Glutamatergic neuron (in vitro differentiated cells): Measurements from ENCODE around the gene ACVRL1. TPM values are rescaled to one million over a fixed set of nuclear protein-coding genes. Genes with fewer than 3 reads are reported as not detected.

ENCODE experiments used
- DNase-seq: peaks from one replicate; pipeline ENCODE4 v3.0.0; 2022
- H3K27ac Mint-ChIP-seq: one replicate; pipeline ENCODE4 v1.8.0; 2020; ENCODE audit warnings: mild to moderate bottlenecking, mixed read lengths, inconsistent platforms; ENCODE audit not compliant: unreplicated experiment
- H3K27me3 Mint-ChIP-seq: one replicate; pipeline ENCODE4 v1.8.0; 2020; ENCODE audit warnings: mild to moderate bottlenecking, moderate library complexity, mixed read lengths, inconsistent platforms; ENCODE audit not compliant: unreplicated experiment
- H3K36me3 Mint-ChIP-seq: one replicate; pipeline ENCODE4 v1.8.0; 2020; ENCODE audit warnings: mild to moderate bottlenecking, mixed read lengths, inconsistent platforms; ENCODE audit not compliant: unreplicated experiment
- H3K4me1 Mint-ChIP-seq: one replicate; pipeline ENCODE4 v1.8.0; 2020; ENCODE audit warnings: mild to moderate bottlenecking, low read depth, mixed read lengths, inconsistent platforms; ENCODE audit not compliant: unreplicated experiment
- H3K4me3 Mint-ChIP-seq: one replicate; pipeline ENCODE4 v1.8.0; 2020; ENCODE audit warnings: mild to moderate bottlenecking, mixed read lengths, inconsistent platforms; ENCODE audit not compliant: unreplicated experiment
- H3K9me3 Mint-ChIP-seq: one replicate; pipeline ENCODE4 v1.8.0; 2020; ENCODE audit warnings: mild to moderate bottlenecking, moderate library complexity, mixed read lengths, inconsistent platforms; ENCODE audit not compliant: unreplicated experiment
- CTCF ChIP-seq: fragments of 200-600 bp; sonication (generic); IDR thresholded peaks from one replicate; pipeline ENCODE4 v1.5.0; 2021; ENCODE audit not compliant: partially characterized antibody, unreplicated experiment
- total RNA-seq: library from RNA; stranded (reverse); fragmentation: NEBNext Ultra II Directional; extraction: Animal tissue kit (Norgen Biotek cat#: 25700); gene quantifications from one replicate; pipeline ENCODE4 v1.2.1, GENCODE V29; 2021; ENCODE audit not compliant: unreplicated experiment

Gene ACVRL1
- total RNA-seq, 1 donor from 2014 or later, result 0.39 TPM

- H3K4me3 Mint-ChIP-seq, result no peak overlapping the region
- no peak for TF ChIP-seq CTCF
Measured at GRCh38 chr12:51901881-51902280, 5.4 kb upstream of the ACVRL1 start.

GRCh38 chr12:51904951-51905470 lies 2.3 kb upstream of the ACVRL1 start:
- Mint-ChIP-seq H3K9me3 (peaks cover 3% of the 10 kb centered on the region), H3K4me3 (no peak overlapping the region), H3K36me3 (peaks cover 5% of the 10 kb centered on the region), H3K27me3 (peaks cover 5% of the 10 kb centered on the region), H3K4me1 (peaks cover 12% of the 10 kb centered on the region), H3K27ac (no peak overlapping the region)
- TF ChIP-seq CTCF, result no peak
- no peak for DNase-seq

More at GRCh38 chr12:51901881-51902280, 5.4 kb upstream of the ACVRL1 start:
- H3K36me3 Mint-ChIP-seq, result peaks cover 5% of the 10 kb centered on the region
- peaks cover 6% of the 10 kb centered on the region for H3K9me3 Mint-ChIP-seq
- DNase-seq, result no peak
- H3K4me1 Mint-ChIP-seq, result peaks cover 12% of the 10 kb centered on the region
- peaks cover 3% of the 10 kb centered on the region for H3K27me3 Mint-ChIP-seq
- H3K27ac Mint-ChIP-seq, result no peak overlapping the region

GRCh38 chr12:51905471-51906429 lies 1.6 kb upstream of the ACVRL1 start:
- peaks cover 12% of the 10 kb centered on the region for H3K4me1 Mint-ChIP-seq
- H3K27me3 Mint-ChIP-seq, result peaks cover 6% of the 10 kb centered on the region
- DNase-seq, result peak; percentile 63
- H3K36me3 Mint-ChIP-seq, result peaks cover 5% of the 10 kb centered on the region
- TF ChIP-seq CTCF, result no peak
- peak overlapping the region; percentile 76 for H3K27ac Mint-ChIP-seq
- peak overlapping the region; percentile 49 for H3K4me3 Mint-ChIP-seq
- H3K9me3 Mint-ChIP-seq, result peaks cover 4% of the 10 kb centered on the region

- H3K4me1 Mint-ChIP-seq, result peaks cover 12% of the 10 kb centered on the region
- H3K27ac Mint-ChIP-seq, result peak overlapping the region; percentile 76
- peaks cover 3% of the 10 kb centered on the region for H3K36me3 Mint-ChIP-seq
- TF ChIP-seq CTCF, result no peak
- H3K9me3 Mint-ChIP-seq, result peaks cover 4% of the 10 kb centered on the region
- peak overlapping the region; percentile 49 for H3K4me3 Mint-ChIP-seq
- H3K27me3 Mint-ChIP-seq, result peaks cover 6% of the 10 kb centered on the region
- DNase-seq, result no peak
Measured at GRCh38 chr12:51906430-51907082, 748 bp upstream of the ACVRL1 start.
